K562 (cell line): ENCODE results near the gene TRIM3. TPM values are rescaled to one million over a fixed set of nuclear protein-coding genes. Genes with fewer than 3 reads are reported as not detected.

ENCODE experiments used
- ATAC-seq: fragments of 200-7000 bp; cut with Tn5 transposase; 3 replicates; pipeline ENCODE4 v1.9.1; 2020; ENCODE audit warnings: moderate library complexity
- BruUV-seq: library from RNA; stranded (reverse); fragments of 400-500 nt; replicated peaks from 2 replicates; lab custom pipeline; 2021; lab: Mats Ljungman, UMichigan
- CTCF ChIA-PET: fragments of 300-600 bp; formaldehyde crosslinking; extraction: SDS; loops from one replicate; lab custom pipeline; 2021; ENCODE audit warnings: low intra/inter-chr PET ratio; lab: Yijun Ruan, JAX
- POLR2A ChIA-PET: fragments of 300-600, 350-650 bp; sonication (Branson Sonifier 250); formaldehyde crosslinking; extraction: SDS; loops from one replicate; lab custom pipeline; 2021; ENCODE audit warnings: antibody characterized with exemption, inconsistent platforms; lab: Yijun Ruan, JAX
- DNase-seq, 4 experiments: peaks; one replicate each; pipeline versions ENCODE4 v3.0.0 to v3.0.0-alpha.2; 2011 to 2018; ENCODE audit warnings: low spot score in 3 of 4, mixed read lengths in 3 of 4; ENCODE audit errors: extremely low read depth in 1 of 4
- FAIRE-seq: peaks from 2 replicates; lab custom pipeline; 2011; peaks lifted over from hg19 to GRCh38; lab: Jason Lieb, UNC
- H2AFZ ChIP-seq: 2 replicates; pipeline ENCODE4 v1.6.0; 2011; ENCODE audit warnings: low read depth, low read length, control low read depth, inconsistent platforms
- H3K27ac ChIP-seq: fragments of 200-600 bp; 3 replicates; pipeline ENCODE4 v1.8.0; 2011; ENCODE audit warnings: low read depth, mild to moderate bottlenecking, control low read depth, inconsistent platforms, low read length, moderate library complexity, mixed read lengths; ENCODE audit errors: extremely low read depth
- H3K27me3 ChIP-seq, 2 experiments: fragments of 300-600 bp in 1 of 2; 2 replicates in 1 of 2; 3 replicates in 1 of 2; pipeline versions ENCODE4 v1.6.0 to v1.8.0; 2011; ENCODE audit warnings: inconsistent platforms in 2 of 2, low read length in 2 of 2, mild to moderate bottlenecking in 1 of 2, mixed read lengths in 1 of 2, moderate library complexity in 1 of 2; ENCODE audit not compliant: control insufficient read depth in 2 of 2, insufficient read depth in 2 of 2
- H3K36me3 ChIP-seq: fragments of 300-600 bp; 3 replicates; pipeline ENCODE4 v1.8.0; 2011; ENCODE audit warnings: mild to moderate bottlenecking, low read length, inconsistent platforms; ENCODE audit not compliant: control insufficient read depth, insufficient read depth
- H3K4me1 ChIP-seq, 2 experiments: fragments of 200-600 bp in 1 of 2; replicated peaks in 1 of 2; 2 replicates in 1 of 2; 3 replicates in 1 of 2; pipeline versions ENCODE4 v1.5.1 to v1.8.0; 2011; ENCODE audit warnings: inconsistent platforms in 2 of 2, low read length in 2 of 2, mild to moderate bottlenecking in 1 of 2, mixed read lengths in 1 of 2, moderate library complexity in 1 of 2; ENCODE audit not compliant: control insufficient read depth in 2 of 2, insufficient read depth in 2 of 2
- H3K4me2 ChIP-seq: 2 replicates; pipeline ENCODE4 v1.6.1; 2011; ENCODE audit warnings: low read length, control low read depth, inconsistent platforms, mixed read lengths; ENCODE audit not compliant: insufficient read depth
- H3K4me3 ChIP-seq: fragments of 200-600 bp; sonication (generic), shearing (Covaris generic); 2 replicates; pipeline ENCODE4 v1.5.1; 2016; ENCODE audit warnings: control low read depth, inconsistent platforms
- H3K79me2 ChIP-seq: fragments of 200-600 bp; 3 replicates; pipeline ENCODE4 v1.8.0; 2011; ENCODE audit warnings: low read length, inconsistent platforms; ENCODE audit not compliant: control insufficient read depth, insufficient read depth
- H3K9ac ChIP-seq, 2 experiments: 2 replicates each; pipeline versions ENCODE4 v1.6.0 to v1.6.1; 2011; ENCODE audit warnings: low read depth in 2 of 2, low read length in 2 of 2, control low read depth in 1 of 2, inconsistent platforms in 1 of 2, mild to moderate bottlenecking in 1 of 2, mixed read lengths in 1 of 2; ENCODE audit not compliant: insufficient read depth in 1 of 2
- H3K9me1 ChIP-seq: one replicate; pipeline ENCODE4 v1.6.0; 2011; ENCODE audit warnings: inconsistent platforms, mild to moderate bottlenecking, low read length, moderate library complexity; ENCODE audit not compliant: control insufficient read depth, insufficient read depth
- H3K9me3 ChIP-seq: replicated peaks from 2 replicates; pipeline ENCODE4 v1.5.1; 2011; ENCODE audit warnings: low read depth, low read length, inconsistent platforms; ENCODE audit not compliant: control insufficient read depth, insufficient read depth
- H4K20me1 ChIP-seq: replicated peaks from 2 replicates; pipeline ENCODE4 v1.6.1; 2011; ENCODE audit warnings: low read length, inconsistent platforms, mixed read lengths; ENCODE audit not compliant: control insufficient read depth, insufficient read depth
- CTCF ChIP-seq, 3 experiments: IDR thresholded peaks in 2 of 3; conservative IDR thresholded peaks in 1 of 3; 2 replicates each; pipeline ENCODE4 v1.5.1; 2011 to 2012; ENCODE audit warnings: low read length in 3 of 3, mild to moderate bottlenecking in 3 of 3, control low read depth in 2 of 3, improper control_type of control experiment in 1 of 3, inconsistent platforms in 1 of 3, low read depth in 1 of 3, mixed read lengths in 1 of 3, moderate library complexity in 1 of 3; ENCODE audit not compliant: insufficient read depth in 2 of 3
- POU5F1 ChIP-seq: fragments of 150-350 bp; IDR thresholded peaks from 2 replicates; pipeline ENCODE4 v1.6.1; 2014; ENCODE audit warnings: borderline replicate concordance, low read length, low read depth, mild to moderate bottlenecking; ENCODE audit not compliant: partially characterized antibody
- ZNF57 ChIP-seq: fragments of 450-650 bp; formaldehyde crosslinking; IDR thresholded peaks from 2 replicates; pipeline ENCODE4 v1.4.0; 2020; ENCODE audit warnings: mild to moderate bottlenecking, moderate library complexity
- WGBS: fragments of 100-300 bp; shearing (Covaris generic); methylation state at CpG from one replicate; pipeline ENCODE4 v1.1.6; 2016; ENCODE audit warnings: low coverage, mixed read lengths; ENCODE audit not compliant: insufficient coverage; ENCODE audit errors: missing lambda C conversion rate; 5-methylcytosine and 5-hydroxymethylcytosine counted together
- in situ Hi-C: fragments of 300-500 bp; cut with MboI; formaldehyde crosslinking; loops from 4 replicates; pipeline ENCODE4 v1.15.0; 2018; ENCODE audit warnings: inconsistent platforms, mixed read lengths
- intact Hi-C: fragments of 100-400 bp; cut with micrococcal nuclease; formaldehyde crosslinking; loops from 2 replicates; pipeline ENCODE4 v1.14.2; 2022
- polyA plus RNA-seq, 8 experiments: library from polyadenylated mRNA; depleted of rRNA in 4 of 8; stranded (reverse) in 5 of 8; unstranded in 3 of 8; fragments of >200 nt; fragmentation: Nextera tagmentation in 2 of 8; fragmentation: Illumina TruSeq in 1 of 8; extraction: Ambion mirVana in 2 of 8; extraction: Trizol in 1 of 8; gene quantifications; 2 replicates each; pipeline versions ENCODE4 v1.2.1 to v1.2.3, GENCODE V29; 2011 to 2014; ENCODE audit warnings: inconsistent platforms in 1 of 8, missing spikeins in 1 of 8
- total RNA-seq, 7 experiments: library from RNA; depleted of rRNA in 6 of 7; stranded (reverse); fragments of >200 nt in 6 of 7; fragmentation: Illumina TruSeq in 2 of 7; extraction: Trizol in 2 of 7; gene quantifications; 2 replicates each; pipeline versions ENCODE4 v1.2.1 to v1.2.3, GENCODE V29; 2011 to 2021; ENCODE audit warnings: low replicate concordance in 1 of 7

TRIM3 gene
- total and polyA plus RNA-seq, 9 of the 15 experiments (the other 6 are each of a cell fraction or from before 2014, with no cell fraction given): 0.45 to 9.2 (median 4.7) TPM

DNA sequence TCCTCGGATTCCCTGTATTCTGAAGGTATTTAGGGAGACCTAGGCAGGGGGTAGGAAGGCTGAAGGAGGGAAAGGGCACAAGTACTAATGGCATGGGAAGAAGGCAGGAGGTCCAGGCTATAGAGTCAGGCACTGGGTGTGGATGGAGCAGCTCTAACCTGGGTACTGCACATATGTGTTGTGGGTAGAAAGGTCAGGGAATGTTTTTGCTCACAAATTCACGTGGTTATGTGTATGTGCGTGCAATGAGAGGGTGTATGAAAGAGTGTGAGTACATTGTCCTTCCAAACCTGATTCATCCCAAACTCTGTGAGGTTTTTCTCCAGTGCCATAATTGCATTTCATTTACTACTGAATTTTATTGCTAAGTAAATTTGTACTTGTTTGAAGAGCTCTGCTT lies 46.5 kb upstream of the TRIM3 start:
- no peak overlapping the region for H3K4me2 ChIP-seq
- no TSS peak for BruUV-seq

More for the DNA sequence above, 46.5 kb upstream of the TRIM3 start:
- Histone ChIP-seq H3K27ac (no peak overlapping the region), H2AFZ (no peak overlapping the region), H3K4me3 (no peak overlapping the region), H3K9me1 (no peaks in the 10 kb centered on the region), H3K36me3 (peaks cover 4% of the 10 kb centered on the region), H3K27me3 (no peaks in the 10 kb centered on the region), H3K9ac (no peak overlapping the region), H4K20me1 (no peaks in the 10 kb centered on the region), H3K4me1 (no peaks in the 10 kb centered on the region), H3K9me3 (no peaks in the 10 kb centered on the region), H3K79me2 (no peaks in the 10 kb centered on the region)
- intact Hi-C loops (no loop called here), in situ Hi-C loops (no loop called here)
- no peak for DNase-seq
- TF ChIP-seq POU5F1 (no peak), ZNF57 (CRISPR knock-in tag) (no peak), CTCF (IDR thresholded peaks at IDR 0.05 in 2 of 3, conservative IDR thresholded peaks at IDR 0.05 in 1 of 3; ENCODE audit: insufficient read depth in 2 of 3, low read depth in 1 of 3, low read length in 3 of 3) (no peak)
- no peak for ATAC-seq
- 39% methylated on average over 3 of the region's 3 CpGs for WGBS
- CTCF ChIA-PET: no interaction called here
- POLR2A ChIA-PET: interaction anchor here (0.6 to 2.2 kb wide), 5 partner anchors 10 to 145 kb away, joined by 3 to 6 read pairs (median 4); no protein-coding TSS in a partner anchor
- FAIRE-seq: no peak
